Heart left ventricle (tissue), 16 donors: ENCODE results near the gene DNAJC24. TPM values are rescaled to one million over a fixed set of nuclear protein-coding genes. Genes with fewer than 3 reads are reported as not detected.

Experiments
- ATAC-seq, 4 donors: fragments of 200-7000 bp; cut with Tn5 transposase; one replicate each; pipeline ENCODE4 v1.9.1; 2020 to 2022; ENCODE audit warnings: moderate library complexity in 4 of 4, mild to moderate bottlenecking in 3 of 4, moderate number of reproducible peaks in 1 of 4
- DNase-seq, 5 donors: peaks; one replicate each; pipeline ENCODE4 v3.0.0-alpha.2; 2020
- H3K27ac ChIP-seq, 12 donors: fragments of 200-600 bp; sonication (generic) in 4 of 12; one replicate each; pipeline versions ENCODE4 v1.5.0 to v1.8.0; 2016 to 2022; ENCODE audit warnings: mild to moderate bottlenecking in 2 of 12
- H3K27me3 ChIP-seq, 9 donors: fragments of 200-600 bp; sonication (generic) in 2 of 9; one replicate each; pipeline versions ENCODE4 v1.5.1 to v1.8.0; 2016 to 2022; ENCODE audit warnings: mild to moderate bottlenecking in 3 of 9
- H3K36me3 ChIP-seq, 9 donors: fragments of 200-600 bp; sonication (generic) in 2 of 9; one replicate each; pipeline versions ENCODE4 v1.5.0 to v1.8.0; 2018 to 2022; ENCODE audit warnings: mild to moderate bottlenecking in 2 of 9
- H3K4me1 ChIP-seq, 12 donors: fragments of 200-600 bp; sonication (generic) in 4 of 12; one replicate each; pipeline versions ENCODE4 v1.5.0 to v1.8.0; 2016 to 2022; ENCODE audit warnings: mild to moderate bottlenecking in 3 of 12
- H3K4me3 ChIP-seq, 12 donors: fragments of 200-600 bp; sonication (generic) in 4 of 12; one replicate each; pipeline versions ENCODE4 v1.5.0 to v1.8.0; 2017 to 2022; ENCODE audit warnings: mild to moderate bottlenecking in 9 of 12, moderate library complexity in 4 of 12
- H3K9me3 ChIP-seq, 12 donors: fragments of 200-600 bp; sonication (generic) in 4 of 12; one replicate each; pipeline versions ENCODE4 v1.5.0 to v1.8.0; 2016 to 2022; ENCODE audit warnings: mild to moderate bottlenecking in 1 of 12
- POLR2A ChIP-seq, 2 donors: fragments of 450-650 bp; IDR thresholded peaks; one replicate each; pipeline ENCODE4 v1.6.1; 2017; ENCODE audit warnings: antibody characterized with exemption in 2 of 2, mild to moderate bottlenecking in 2 of 2, moderate library complexity in 2 of 2
- WGBS, 4 donors: extraction: QIAGEN DNeasy Blood & Tissue Kit in 2 of 4; methylation state at CpG; one replicate each; pipeline versions ENCODE4 v1.1.5 to v1.1.7; 2013 to 2018; 5-methylcytosine and 5-hydroxymethylcytosine counted together
- intact Hi-C, 10 donors: fragments of 100-400 bp; cut with DNase I; formaldehyde crosslinking; loops; one replicate each; pipeline versions ENCODE4 v1.11.1 to v1.14.2; 2022
- polyA plus RNA-seq, 2 donors: library from polyadenylated mRNA; stranded (reverse); fragments of 200-250 nt; gene quantifications; one replicate each; pipeline ENCODE4 v1.2.3, GENCODE V29; 2013
- total RNA-seq, 9 donors: library from RNA; depleted of rRNA in 2 of 9; stranded (reverse); fragments of >200 nt in 2 of 9; fragmentation: NEBNext Ultra II Directional in 3 of 9; extraction: Animal tissue kit (Norgen Biotek cat#: 25700) in 3 of 9; gene quantifications; one replicate each; pipeline versions ENCODE4 v1.1.0 to v1.2.4, GENCODE V29; 2016 to 2023
- TF ChIP-seq, protein P1 (sequence below), 12 donors: fragments of 200-600 bp; sonication (generic) in 4 of 12; IDR thresholded peaks; one replicate each; pipeline versions ENCODE4 v1.5.0 to v1.8.0; 2018 to 2022; ENCODE audit warnings: antibody characterized with exemption in 12 of 12, mild to moderate bottlenecking in 5 of 12
- donor health status: ischemic (EF 13 %, LVEDD 7.1; RV severe dilation, severe dysfunction).
- donor health status: healthy with polysubstance abuse.
- donor health status: DM: no; HTN: yes; CAD: no.
- donor health status: DM: no; HTN: no; CAD: no.
- donor health status: ischemic (EF 25% LVEDD 6.9; RV normal size, moderate dysfunction).
- donor health status: ischemic (EF 25% LVEDD 5.7; RV mildly dilated, moderate dysfunction).
- donor health status: healthy.
- donor health status: DM: yes; HTN: yes; CAD: no.
- donor health status: ischemic (EF 35%, LVEDD 5.7; RV mildly dilated, moderate dysfunction).
- donor health status: nonischemic (EF 11% LVEDD 7.7; RV severe dilation, severe dysfunction).
- donor health status: DM: yes; HTN: yes; CAD: no.
- donor health status: PGD.
- donor health status: ischemic (EF 29% LVEDD 5.4; RV normal size, mild dysfunction).
- donor health status: nonischemic (EF 23%, LVEDD 6.1; RV moderate dilation, normal function).

DNAJC24 gene
- total and polyA plus RNA-seq, 11 donors, result 4.5 to 18.0 (median 14.8) TPM

DNA sequence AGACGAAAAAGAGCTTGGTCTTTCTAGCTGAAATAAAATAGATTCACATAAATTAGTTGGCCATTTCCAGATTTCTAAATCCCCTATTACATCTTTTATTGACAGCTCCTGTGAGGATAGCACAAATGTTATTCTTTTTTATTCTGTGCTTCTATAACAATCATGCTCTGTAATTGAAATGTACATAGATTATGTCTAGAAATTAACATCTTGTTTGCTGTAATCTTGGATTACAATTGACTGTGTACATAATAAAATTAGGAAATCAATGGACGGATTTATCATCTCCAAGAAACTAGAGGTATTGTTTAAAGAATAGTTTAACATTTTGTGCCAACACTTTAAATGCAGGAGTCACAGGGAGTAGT lies 108.5 kb downstream of the DNAJC24 start:
- intact Hi-C loops, result no loop called here
- H3K4me1 ChIP-seq, result no peaks in the 10 kb centered on the region
- DNase-seq (no peak), ATAC-seq (no peak)
- H3K9me3 ChIP-seq, result no peaks in the 10 kb centered on the region
- no peak for TF ChIP-seq POLR2A (IDR thresholded peaks at IDR 0.05)
- TF ChIP-seq, protein P1, sequence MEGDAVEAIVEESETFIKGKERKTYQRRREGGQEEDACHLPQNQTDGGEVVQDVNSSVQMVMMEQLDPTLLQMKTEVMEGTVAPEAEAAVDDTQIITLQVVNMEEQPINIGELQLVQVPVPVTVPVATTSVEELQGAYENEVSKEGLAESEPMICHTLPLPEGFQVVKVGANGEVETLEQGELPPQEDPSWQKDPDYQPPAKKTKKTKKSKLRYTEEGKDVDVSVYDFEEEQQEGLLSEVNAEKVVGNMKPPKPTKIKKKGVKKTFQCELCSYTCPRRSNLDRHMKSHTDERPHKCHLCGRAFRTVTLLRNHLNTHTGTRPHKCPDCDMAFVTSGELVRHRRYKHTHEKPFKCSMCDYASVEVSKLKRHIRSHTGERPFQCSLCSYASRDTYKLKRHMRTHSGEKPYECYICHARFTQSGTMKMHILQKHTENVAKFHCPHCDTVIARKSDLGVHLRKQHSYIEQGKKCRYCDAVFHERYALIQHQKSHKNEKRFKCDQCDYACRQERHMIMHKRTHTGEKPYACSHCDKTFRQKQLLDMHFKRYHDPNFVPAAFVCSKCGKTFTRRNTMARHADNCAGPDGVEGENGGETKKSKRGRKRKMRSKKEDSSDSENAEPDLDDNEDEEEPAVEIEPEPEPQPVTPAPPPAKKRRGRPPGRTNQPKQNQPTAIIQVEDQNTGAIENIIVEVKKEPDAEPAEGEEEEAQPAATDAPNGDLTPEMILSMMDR (IDR thresholded peaks at IDR 0.05), result no peak
- H3K4me3 ChIP-seq, result no peak overlapping the region
- no peak overlapping the region for H3K27ac ChIP-seq
- no peaks in the 10 kb centered on the region for H3K27me3 ChIP-seq
- H3K36me3 ChIP-seq, result no peaks in the 10 kb centered on the region
- WGBS, 4 donors, result 89 to 93% (median 91%) methylated on average over 2 of the region's 2 CpGs

- WGBS, 4 donors, result 94 to 97% (median 95%) methylated on average over 4 of the region's 4 CpGs
- Histone ChIP-seq H3K36me3 (no peaks in the 10 kb centered on the region), H3K27me3 (no peaks in the 10 kb centered on the region), H3K27ac (no peak overlapping the region), H3K4me3 (no peak overlapping the region), H3K9me3 (no peaks in the 10 kb centered on the region), H3K4me1 (no peaks in the 10 kb centered on the region)
- TF ChIP-seq, protein P1 (IDR thresholded peaks at IDR 0.05), result no peak
- TF ChIP-seq POLR2A (IDR thresholded peaks at IDR 0.05), result no peak
- intact Hi-C loops, result no loop called here
- ATAC-seq (no peak), DNase-seq (no peak)
Observed at GRCh38 chr11:31479066-31479465, 109.4 kb downstream of the DNAJC24 start.

- intact Hi-C loops, result loop anchor here in 4 of 10 donors (10.0 kb wide), 4 partner anchors 86 to 694 kb away; no protein-coding TSS in a partner anchor
- TF ChIP-seq, protein P1 (IDR thresholded peaks at IDR 0.05), result no peak
- no peak for TF ChIP-seq POLR2A (IDR thresholded peaks at IDR 0.05)
- 76 to 90% (median 85%) methylated on average over 3 of the region's 3 CpGs for WGBS, 4 donors
Observed at GRCh38 chr11:31480930-31481329, 111.3 kb downstream of the DNAJC24 start.

More at GRCh38 chr11:31480930-31481329, 111.3 kb downstream of the DNAJC24 start:
- Histone ChIP-seq H3K4me1 (no peaks in the 10 kb centered on the region), H3K9me3 (no peaks in the 10 kb centered on the region), H3K4me3 (no peak overlapping the region), H3K36me3 (no peaks in the 10 kb centered on the region), H3K27ac (no peak overlapping the region), H3K27me3 (no peaks in the 10 kb centered on the region)
- no peak for DNase-seq
- no peak for ATAC-seq

Other genes starting within 250 kb of the DNAJC24 start
- gene DCDC1, start 121 bp upstream of the DNAJC24 start, total RNA-seq, result 1 to 10 TPM in 1 of 9 donors, under 1 TPM in 2, not detected in 6; 0.07 to 1.0 (median 0.16) TPM
- gene DCDC1, start 121 bp upstream of the DNAJC24 start, polyA plus RNA-seq, result under 1 TPM in 1 of 2 donors, not detected in 1; 0.08 TPM
- 10 to 100 TPM in 8 of 9 donors, 1 to 10 TPM in 1; 6.9 to 46.4 (median 24.4) TPM for gene IMMP1L, start 139.8 kb downstream of the DNAJC24 start, total RNA-seq
- gene IMMP1L, start 139.8 kb downstream of the DNAJC24 start, polyA plus RNA-seq, result 10 to 100 TPM; 27.6 to 69.0 TPM
- gene ELP4, start 139.9 kb downstream of the DNAJC24 start, total RNA-seq, result 10 to 100 TPM; 11.6 to 20.7 (median 15.1) TPM
- 10 to 100 TPM in 1 of 2 donors, 1 to 10 TPM in 1; 8.5 to 11.0 TPM for gene ELP4, start 139.9 kb downstream of the DNAJC24 start, polyA plus RNA-seq